Ovary (tissue), 9 donors: ENCODE data around the gene MAP2K1. TPM values are rescaled to one million over a fixed set of nuclear protein-coding genes. Genes with fewer than 3 reads are reported as not detected.

Source experiments
- DNase-seq, 5 donors: peaks; one replicate each; pipeline ENCODE4 v3.0.0-alpha.2; 2019 to 2020
- H3K27ac ChIP-seq, 2 donors: fragments of 200-600 bp; one replicate each; pipeline versions ENCODE4 v1.5.1 to v1.8.0; 2019 to 2022
- H3K27me3 ChIP-seq: fragments of 200-600 bp; one replicate; pipeline ENCODE4 v1.8.0; 2022
- H3K36me3 ChIP-seq: fragments of 200-600 bp; sonication (generic); one replicate; pipeline ENCODE4 v1.5.1; 2019
- H3K4me1 ChIP-seq: one replicate; pipeline ENCODE4 v1.8.1; 2013; ENCODE audit warnings: mild to moderate bottlenecking, moderate library complexity; ENCODE audit not compliant: insufficient read depth
- H3K4me3 ChIP-seq: fragments of 200-600 bp; sonication (generic); one replicate; pipeline ENCODE4 v1.5.1; 2017
- H3K9me3 ChIP-seq, 2 donors: fragments of 200-600 bp in 1 of 2; sonication (generic) in 1 of 2; one replicate each; pipeline versions ENCODE4 v1.5.1 to v1.8.1; 2013 to 2019; ENCODE audit warnings: mild to moderate bottlenecking in 1 of 2, moderate library complexity in 1 of 2
- EP300 ChIP-seq: sonication (generic); formaldehyde crosslinking; IDR thresholded peaks from one replicate; pipeline ENCODE4 v1.6.1; 2017; ENCODE audit warnings: antibody characterized with exemption
- POLR2A ChIP-seq: fragments of 450-650 bp; IDR thresholded peaks from one replicate; pipeline ENCODE4 v1.6.1; 2017; ENCODE audit warnings: antibody characterized with exemption, mild to moderate bottlenecking, moderate library complexity
- WGBS, 3 donors: extraction: QIAGEN DNeasy Blood & Tissue Kit in 1 of 3; methylation state at CpG; one replicate each; pipeline versions ENCODE4 v1.1.5 to v1.1.7; 2013 to 2017; 5-methylcytosine and 5-hydroxymethylcytosine counted together
- intact Hi-C, 4 donors: fragments of 100-400 bp; cut with DNase I; formaldehyde crosslinking; loops; one replicate each; pipeline versions ENCODE4 v1.11.0 to v1.15.1; 2022 to 2023
- polyA plus RNA-seq, 2 donors: library from polyadenylated mRNA; stranded (reverse); fragments of 200-250 nt in 1 of 2; fragments of 350-450 nt in 1 of 2; fragmentation: Illumina TruSeq in 1 of 2; extraction: RNeasy Lipid Tissue Mini Kit (QIAGEN cat#74804) in 1 of 2; gene quantifications; one replicate each; pipeline ENCODE4 v1.2.3, GENCODE V29; 2013 to 2014
- total RNA-seq, 7 donors: library from RNA; depleted of rRNA in 2 of 7; stranded (reverse); fragments of >200 nt in 2 of 7; fragmentation: NEBNext Ultra II Directional in 3 of 7; extraction: Animal tissue kit (Norgen Biotek cat#: 25700) in 3 of 7; gene quantifications; one replicate each; pipeline versions ENCODE4 v1.1.0 to v1.2.4, GENCODE V29; 2016 to 2023
- TF ChIP-seq, protein P1 (sequence below), 3 donors: fragments of 450-650 bp in 2 of 3; fragments of 200-600 bp in 1 of 3; IDR thresholded peaks; one replicate each; pipeline versions ENCODE4 v1.5.1 to v1.8.0; 2016 to 2022; ENCODE audit warnings: antibody characterized with exemption in 3 of 3, mild to moderate bottlenecking in 1 of 3
- donor health status: DM: no; HTN: no; CAD: no; lungs with moderate emphysema.
- donor health status: DM: no; HTN: no; CAD: no.
- donor health status: Bipolar disorder and iron deficiency.
- donor health status: DM: yes; HTN: yes; CAD: no.
- donor health status: DM: no; HTN: no; CAD: no.
- donor health status: DM: yes; HTN: yes; CAD: no.

Gene MAP2K1
- total and polyA plus RNA-seq, 9 donors: 21.6 to 44.8 (median 34.3) TPM

DNA sequence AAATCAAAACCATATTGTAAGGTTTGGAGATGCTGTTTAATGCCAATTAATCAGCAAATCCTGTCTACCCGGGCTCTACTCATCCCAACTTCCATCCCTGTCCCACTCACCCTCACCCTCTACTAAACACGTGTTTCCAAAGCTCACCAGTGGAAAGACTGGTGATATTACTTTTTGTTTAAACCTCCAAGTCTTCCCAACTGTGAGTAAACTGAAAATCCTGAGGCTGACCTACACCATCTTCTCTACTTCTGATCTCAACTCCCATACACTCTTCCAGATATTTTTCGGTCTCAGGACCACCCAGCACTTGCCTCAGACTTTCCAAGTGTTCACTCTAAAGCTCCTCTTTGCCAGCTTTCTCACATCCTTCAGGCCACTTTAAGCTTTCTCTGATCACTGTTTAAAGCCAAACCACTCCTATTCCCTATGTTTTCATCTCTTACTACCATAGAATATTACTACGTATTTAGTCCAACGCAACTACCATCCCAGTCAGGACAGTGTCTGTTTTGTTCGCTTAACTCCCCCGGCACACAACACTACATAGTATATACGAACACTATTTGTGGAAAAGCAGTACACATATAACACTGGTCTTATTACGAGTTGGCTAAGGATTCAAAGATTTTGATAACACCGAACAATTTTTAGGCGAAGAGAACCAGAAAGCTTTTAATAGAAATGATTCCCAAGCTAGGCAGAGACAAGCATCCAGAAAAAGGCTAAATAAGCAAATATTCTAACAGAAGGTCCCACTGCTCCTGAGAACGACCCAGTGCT, 117.3 kb downstream of the MAP2K1 start:
- Histone ChIP-seq H3K9me3 (no peaks in the 10 kb centered on the region), H3K4me1 (peaks cover 3% of the 10 kb centered on the region), H3K4me3 (peak overlapping the region; percentile 68), H3K27ac (peak overlapping the region; percentile 82 to 87), H3K27me3 (no peaks in the 10 kb centered on the region), H3K36me3 (no peaks in the 10 kb centered on the region)
- DNase-seq: no peak
- TF ChIP-seq POLR2A (no peak), EP300 (no peak)
- TF ChIP-seq, protein P1, sequence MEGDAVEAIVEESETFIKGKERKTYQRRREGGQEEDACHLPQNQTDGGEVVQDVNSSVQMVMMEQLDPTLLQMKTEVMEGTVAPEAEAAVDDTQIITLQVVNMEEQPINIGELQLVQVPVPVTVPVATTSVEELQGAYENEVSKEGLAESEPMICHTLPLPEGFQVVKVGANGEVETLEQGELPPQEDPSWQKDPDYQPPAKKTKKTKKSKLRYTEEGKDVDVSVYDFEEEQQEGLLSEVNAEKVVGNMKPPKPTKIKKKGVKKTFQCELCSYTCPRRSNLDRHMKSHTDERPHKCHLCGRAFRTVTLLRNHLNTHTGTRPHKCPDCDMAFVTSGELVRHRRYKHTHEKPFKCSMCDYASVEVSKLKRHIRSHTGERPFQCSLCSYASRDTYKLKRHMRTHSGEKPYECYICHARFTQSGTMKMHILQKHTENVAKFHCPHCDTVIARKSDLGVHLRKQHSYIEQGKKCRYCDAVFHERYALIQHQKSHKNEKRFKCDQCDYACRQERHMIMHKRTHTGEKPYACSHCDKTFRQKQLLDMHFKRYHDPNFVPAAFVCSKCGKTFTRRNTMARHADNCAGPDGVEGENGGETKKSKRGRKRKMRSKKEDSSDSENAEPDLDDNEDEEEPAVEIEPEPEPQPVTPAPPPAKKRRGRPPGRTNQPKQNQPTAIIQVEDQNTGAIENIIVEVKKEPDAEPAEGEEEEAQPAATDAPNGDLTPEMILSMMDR (IDR thresholded peaks at IDR 0.05): no peak
- WGBS, 3 donors: 0% methylated on average over 12 of the region's 12 CpGs
- intact Hi-C loops: loop anchor here in 1 of 4 donors (5.0 kb wide), 1 partner anchor 712 kb away; the partner anchor contains the start of gene DENND4A

DNA sequence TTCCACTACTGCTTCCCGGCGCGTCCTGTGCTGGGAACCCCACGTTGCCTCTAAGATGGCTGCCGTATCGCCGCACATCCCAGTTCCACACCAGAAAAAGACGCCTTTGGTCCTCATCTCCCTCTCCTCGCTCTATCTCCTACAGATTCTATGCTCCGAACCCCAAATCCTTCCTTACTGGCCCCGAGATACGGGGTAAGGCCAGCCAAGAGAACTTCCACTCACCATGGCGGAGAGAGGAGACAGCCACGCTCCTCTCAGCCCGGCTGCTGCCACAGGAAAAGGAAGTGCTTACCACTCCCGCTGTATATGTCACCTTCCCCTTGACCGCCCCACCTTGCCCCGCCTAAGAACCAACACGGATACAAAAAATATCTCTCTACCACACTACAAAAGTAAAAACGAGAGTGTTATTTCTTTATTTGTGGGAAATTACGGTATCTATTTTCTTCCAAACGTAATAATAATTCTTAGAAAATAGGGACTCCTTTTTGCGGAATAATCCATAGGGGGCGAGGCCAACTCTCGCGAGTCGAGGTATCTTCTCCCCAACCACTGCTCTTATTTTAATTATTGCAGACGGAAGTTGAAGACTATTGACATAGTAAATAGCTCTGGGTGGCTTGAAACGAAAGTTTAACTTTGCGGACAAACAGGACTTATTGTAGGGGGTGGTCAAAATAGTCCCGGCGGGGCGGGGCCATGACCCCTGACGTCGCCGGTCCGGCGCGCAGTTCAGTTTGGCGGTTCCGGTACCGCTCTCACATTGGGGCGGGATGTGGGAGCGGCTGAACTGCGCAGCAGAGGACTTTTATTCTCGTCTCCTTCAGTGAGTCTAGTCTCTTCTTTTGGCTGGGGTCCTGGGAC, 118.1 kb downstream of the MAP2K1 start, which contains the start of the genes RPL4 and ZWILCH:
Gene RPL4, minus strand, starts transcription at position 293 of the 867 bp plus-strand sequence. Its CDS starts 65 bp downstream, at position 228.
Gene ZWILCH, plus strand, starts transcription at position 764 of the 867 bp plus-strand sequence. Its CDS starts 13 bp downstream, at position 777.
- H3K9me3 ChIP-seq: no peaks in the 10 kb centered on the region
- 0 to 1% (median 0%) methylated on average over 46 of the region's 46 CpGs for WGBS, 3 donors
- H3K36me3 ChIP-seq: no peaks in the 10 kb centered on the region
- DNase-seq: peak; percentile 74 to 88 (median 83)
- TF ChIP-seq POLR2A: peak; percentile 95
- TF ChIP-seq, protein P1 (IDR thresholded peaks at IDR 0.05): peak in 2 of 3 donors; percentile 25 to 52
- no peak for TF ChIP-seq EP300
- H3K4me3 ChIP-seq: peak within 1 kb of the TSS; percentile 68
- no peaks in the 10 kb centered on the region for H3K27me3 ChIP-seq
- H3K27ac ChIP-seq: peak within 1 kb of the TSS; percentile 82 to 87
- intact Hi-C loops: loop anchor here in 1 of 4 donors (5.0 kb wide), 1 partner anchor 712 kb away; the partner anchor contains the start of gene DENND4A
- peaks cover 3% of the 10 kb centered on the region for H3K4me1 ChIP-seq

DNA sequence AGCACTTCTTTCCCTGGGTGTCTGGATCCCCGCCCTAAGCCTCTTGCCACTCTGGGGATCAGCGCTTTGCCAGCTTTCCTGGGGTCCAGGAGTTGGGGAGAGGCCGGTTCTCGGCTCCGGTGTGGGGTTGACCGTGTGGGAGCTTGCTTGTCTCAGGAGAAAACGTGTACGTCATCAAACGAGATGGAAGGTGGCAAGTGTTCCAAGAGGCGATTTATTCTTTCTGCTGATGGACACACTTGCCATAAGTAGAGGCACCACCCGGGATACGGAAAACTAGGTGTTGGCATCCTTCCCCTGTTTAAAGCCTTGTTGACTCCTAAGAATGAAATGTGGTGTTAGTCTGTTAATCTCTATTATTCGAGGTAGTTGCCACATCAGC, 118.7 kb downstream of the MAP2K1 start:
- H3K27me3 ChIP-seq: no peaks in the 10 kb centered on the region
- TF ChIP-seq, protein P1 (IDR thresholded peaks at IDR 0.05): no peak
- TF ChIP-seq EP300: no peak
- TF ChIP-seq POLR2A: no peak
- 0 to 1% (median 1%) methylated on average over 13 of the region's 13 CpGs for WGBS, 3 donors
- H3K36me3 ChIP-seq: no peaks in the 10 kb centered on the region
- H3K27ac ChIP-seq: peak overlapping the region; percentile 82 to 87
- peaks cover 3% of the 10 kb centered on the region for H3K4me1 ChIP-seq
- no peaks in the 10 kb centered on the region for H3K9me3 ChIP-seq
- DNase-seq: no peak
- peak overlapping the region; percentile 68 for H3K4me3 ChIP-seq
- intact Hi-C loops: no loop called here

DNA sequence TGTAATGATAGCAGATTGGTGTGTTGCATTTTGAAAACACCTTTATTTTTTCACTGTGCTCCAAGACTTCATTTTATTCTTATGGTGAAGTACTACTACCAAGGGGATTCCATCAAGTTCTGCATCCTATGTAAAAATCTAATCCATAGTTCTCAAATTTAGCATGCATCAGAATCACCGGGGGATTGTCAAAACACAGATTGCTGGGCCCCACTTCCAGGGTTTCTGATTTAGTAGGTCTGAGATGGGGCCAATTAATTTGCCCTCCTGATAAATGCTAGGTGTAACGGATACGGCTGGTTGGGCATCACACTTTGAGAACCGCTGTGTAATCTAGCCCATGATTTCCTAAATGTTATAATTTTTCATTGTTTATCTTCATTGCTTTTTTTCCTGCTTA, 119.1 kb downstream of the MAP2K1 start:
- H3K4me3 ChIP-seq: peak overlapping the region; percentile 68
- TF ChIP-seq EP300 (no peak), POLR2A (no peak)
- TF ChIP-seq, protein P1 (IDR thresholded peaks at IDR 0.05): no peak
- no peak for DNase-seq
- no peaks in the 10 kb centered on the region for H3K36me3 ChIP-seq
- no peaks in the 10 kb centered on the region for H3K9me3 ChIP-seq
- H3K27ac ChIP-seq: no peak overlapping the region
- peaks cover 3% of the 10 kb centered on the region for H3K4me1 ChIP-seq
- 15 to 32% (median 21%) methylated on average over 4 of the region's 4 CpGs for WGBS, 3 donors
- intact Hi-C loops: no loop called here
- H3K27me3 ChIP-seq: no peaks in the 10 kb centered on the region
